HepG2 (cell line): ENCODE results near the gene SLC38A3. TPM values are rescaled to one million over a fixed set of nuclear protein-coding genes. Genes with fewer than 3 reads are reported as not detected.

Experiments used
- FOXP1 ChIP-seq, 2 experiments: fragments of 450-650 bp in 1 of 2; IDR thresholded peaks; 2 replicates each; pipeline ENCODE4 v1.6.1; 2017 to 2018; ENCODE audit warnings: antibody characterized with exemption in 1 of 2
- GPN1 ChIP-seq: sonication (generic); formaldehyde crosslinking; IDR thresholded peaks from 2 replicates; pipeline ENCODE4 v1.5.1; 2020; ENCODE audit warnings: missing genetic modification reagents, borderline replicate concordance
- MBNL3 ChIP-seq: fragments of 250-450 bp; sonication (Bioruptor Pico); conservative IDR thresholded peaks from 2 replicates; pipeline ENCODE4 v1.8.0; 2022; ENCODE audit warnings: mild to moderate bottlenecking, inconsistent platforms
- MYNN ChIP-seq: sonication (generic); formaldehyde crosslinking; IDR thresholded peaks from 2 replicates; pipeline ENCODE4 v1.4.0; 2020; ENCODE audit warnings: mild to moderate bottlenecking, low read depth, missing genetic modification reagents
- PRDM10 ChIP-seq: sonication (generic); formaldehyde crosslinking; IDR thresholded peaks from 2 replicates; pipeline ENCODE4 v1.4.0; 2020; ENCODE audit warnings: low read depth, missing genetic modification reagents
- RBM22 ChIP-seq: fragments of 200-400 bp; formaldehyde crosslinking; optimal IDR thresholded peaks from 2 replicates; pipeline ENCODE3; 2017; ENCODE audit warnings: mild to moderate bottlenecking, low read length, moderate library complexity
- REXO4 ChIP-seq: sonication (generic); formaldehyde crosslinking; IDR thresholded peaks from 2 replicates; pipeline ENCODE4 v1.8.0; 2022; ENCODE audit warnings: missing genetic modification reagents, mild to moderate bottlenecking, borderline replicate concordance
- SMAD9 ChIP-seq: sonication (generic); formaldehyde crosslinking; IDR thresholded peaks from 2 replicates; pipeline ENCODE4 v1.5.1; 2020; ENCODE audit warnings: mild to moderate bottlenecking, missing genetic modification reagents
- SNAI1 ChIP-seq: sonication (generic); formaldehyde crosslinking; IDR thresholded peaks from 2 replicates; pipeline ENCODE4 v1.5.0; 2020; ENCODE audit warnings: mild to moderate bottlenecking, missing genetic modification reagents, borderline replicate concordance
- TAF15 ChIP-seq: fragments of 200-400 bp; formaldehyde crosslinking; IDR thresholded peaks from one replicate; pipeline ENCODE4 v1.6.1; 2018; ENCODE audit warnings: mild to moderate bottlenecking, low read depth, low read length; ENCODE audit not compliant: poor library complexity, severe bottlenecking
- THAP11 ChIP-seq: IDR thresholded peaks from 2 replicates; pipeline ENCODE4 v1.6.1; 2016; ENCODE audit warnings: missing biosample characterization, missing genetic modification reagents
- ZFP36L1 ChIP-seq: sonication (generic); formaldehyde crosslinking; IDR thresholded peaks from 2 replicates; pipeline ENCODE4 v1.8.0; 2022; ENCODE audit warnings: mild to moderate bottlenecking, missing genetic modification reagents, moderate library complexity
- ZNF205 ChIP-seq: IDR thresholded peaks from 2 replicates; pipeline ENCODE4 v1.6.1; 2018; ENCODE audit warnings: missing biosample characterization, missing genetic modification reagents
- ZNF367 ChIP-seq: sonication (generic); formaldehyde crosslinking; IDR thresholded peaks from 2 replicates; pipeline ENCODE4 v1.4.0; 2020; ENCODE audit warnings: missing genetic modification reagents, borderline replicate concordance
- ZNF580 ChIP-seq: IDR thresholded peaks from 2 replicates; pipeline ENCODE4 v1.6.1; 2016; ENCODE audit warnings: low read depth, borderline replicate concordance
- polyA plus RNA-seq, 8 experiments: library from polyadenylated mRNA; depleted of rRNA in 3 of 8; stranded (reverse) in 7 of 8; unstranded in 1 of 8; fragments of >200 nt; fragmentation: Illumina TruSeq in 4 of 8; extraction: Trizol in 4 of 8; gene quantifications; 2 replicates each; pipeline versions ENCODE4 v1.2.1 to v1.2.3, GENCODE V29; 2011 to 2016; ENCODE audit warnings: low read depth in 4 of 8, missing spikeins in 1 of 8, mixed read lengths in 1 of 8; ENCODE audit not compliant: insufficient read depth in 1 of 8
- total RNA-seq, 5 experiments: library from RNA; depleted of rRNA; stranded (reverse); fragments of >200 nt; fragmentation: Illumina TruSeq; extraction: Trizol; gene quantifications; 2 replicates each; pipeline ENCODE4 v1.2.3, GENCODE V29; 2016; ENCODE audit warnings: low read depth in 1 of 5
- TF ChIP-seq, protein P1 (sequence below): sonication (generic); formaldehyde crosslinking; IDR thresholded peaks from 2 replicates; pipeline ENCODE4 v1.5.0; 2020; ENCODE audit warnings: missing genetic modification reagents, mild to moderate bottlenecking, borderline replicate concordance
- TF ChIP-seq, protein P2 (sequence below): IDR thresholded peaks from 2 replicates; pipeline ENCODE4 v1.6.1; 2016; ENCODE audit warnings: missing compliant biosample characterization, missing genetic modification reagents, borderline replicate concordance
- TF ChIP-seq, protein P3 (sequence below): sonication (generic); formaldehyde crosslinking; IDR thresholded peaks from 2 replicates; pipeline ENCODE4 v1.5.0; 2020; ENCODE audit warnings: mild to moderate bottlenecking, missing genetic modification reagents

Gene SLC38A3
- total and polyA plus RNA-seq, 2 of the 13 experiments (the other 11 are each of a cell fraction or from before 2014, with no cell fraction given): 29.8 to 164 TPM

GRCh38 chr3:50210510-50211367, 5.7 kb downstream of the SLC38A3 start (continued):
- TF ChIP-seq SMAD9 (CRISPR knock-in tag): no peak
- TF ChIP-seq, protein P1, sequence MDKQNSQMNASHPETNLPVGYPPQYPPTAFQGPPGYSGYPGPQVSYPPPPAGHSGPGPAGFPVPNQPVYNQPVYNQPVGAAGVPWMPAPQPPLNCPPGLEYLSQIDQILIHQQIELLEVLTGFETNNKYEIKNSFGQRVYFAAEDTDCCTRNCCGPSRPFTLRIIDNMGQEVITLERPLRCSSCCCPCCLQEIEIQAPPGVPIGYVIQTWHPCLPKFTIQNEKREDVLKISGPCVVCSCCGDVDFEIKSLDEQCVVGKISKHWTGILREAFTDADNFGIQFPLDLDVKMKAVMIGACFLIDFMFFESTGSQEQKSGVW (CRISPR knock-in tag): no peak
- TF ChIP-seq FOXP1 (IDR thresholded peaks at IDR 0.05): no peak
- TF ChIP-seq FOXP1 (CRISPR knock-in tag; IDR thresholded peaks at IDR 0.05): peak; percentile 77; the same call in 1 of the 2 replicates
- TF ChIP-seq MYNN (CRISPR knock-in tag): no peak
- TF ChIP-seq REXO4 (CRISPR knock-in tag): no peak
- TF ChIP-seq, protein P2, sequence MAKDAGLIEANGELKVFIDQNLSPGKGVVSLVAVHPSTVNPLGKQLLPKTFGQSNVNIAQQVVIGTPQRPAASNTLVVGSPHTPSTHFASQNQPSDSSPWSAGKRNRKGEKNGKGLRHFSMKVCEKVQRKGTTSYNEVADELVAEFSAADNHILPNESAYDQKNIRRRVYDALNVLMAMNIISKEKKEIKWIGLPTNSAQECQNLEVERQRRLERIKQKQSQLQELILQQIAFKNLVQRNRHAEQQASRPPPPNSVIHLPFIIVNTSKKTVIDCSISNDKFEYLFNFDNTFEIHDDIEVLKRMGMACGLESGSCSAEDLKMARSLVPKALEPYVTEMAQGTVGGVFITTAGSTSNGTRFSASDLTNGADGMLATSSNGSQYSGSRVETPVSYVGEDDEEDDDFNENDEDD: 0 out of 2 replicates have a peak, but pooled peaks have one; percentile 37
- TF ChIP-seq SNAI1 (CRISPR knock-in tag): no peak; the same call in 1 of the 2 replicates
- peak; percentile 33; the same call in 1 of the 2 replicates for TF ChIP-seq PRDM10 (CRISPR knock-in tag)
- peak; percentile 62; the same call in 1 of the 2 replicates for TF ChIP-seq THAP11
- no peak for TF ChIP-seq ZNF580
- TF ChIP-seq, protein P3, sequence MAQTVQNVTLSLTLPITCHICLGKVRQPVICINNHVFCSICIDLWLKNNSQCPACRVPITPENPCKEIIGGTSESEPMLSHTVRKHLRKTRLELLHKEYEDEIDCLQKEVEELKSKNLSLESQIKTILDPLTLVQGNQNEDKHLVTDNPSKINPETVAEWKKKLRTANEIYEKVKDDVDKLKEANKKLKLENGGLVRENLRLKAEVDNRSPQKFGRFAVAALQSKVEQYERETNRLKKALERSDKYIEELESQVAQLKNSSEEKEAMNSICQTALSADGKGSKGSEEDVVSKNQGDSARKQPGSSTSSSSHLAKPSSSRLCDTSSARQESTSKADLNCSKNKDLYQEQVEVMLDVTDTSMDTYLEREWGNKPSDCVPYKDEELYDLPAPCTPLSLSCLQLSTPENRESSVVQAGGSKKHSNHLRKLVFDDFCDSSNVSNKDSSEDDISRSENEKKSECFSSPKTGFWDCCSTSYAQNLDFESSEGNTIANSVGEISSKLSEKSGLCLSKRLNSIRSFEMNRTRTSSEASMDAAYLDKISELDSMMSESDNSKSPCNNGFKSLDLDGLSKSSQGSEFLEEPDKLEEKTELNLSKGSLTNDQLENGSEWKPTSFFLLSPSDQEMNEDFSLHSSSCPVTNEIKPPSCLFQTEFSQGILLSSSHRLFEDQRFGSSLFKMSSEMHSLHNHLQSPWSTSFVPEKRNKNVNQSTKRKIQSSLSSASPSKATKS: no peak
- TF ChIP-seq ZFP36L1: peak; percentile 70; the same call in 1 of the 2 replicates
- peak; percentile 50 for TF ChIP-seq RBM22
- no peak for TF ChIP-seq TAF15
- peak; percentile 50; the same call in 1 of the 2 replicates for TF ChIP-seq ZNF205
- TF ChIP-seq ZNF367 (CRISPR knock-in tag): no peak
- no peak for TF ChIP-seq GPN1 (CRISPR knock-in tag)
- no peak for TF ChIP-seq MBNL3
